Chondrocyte (in vitro differentiated cells): Measurements from ENCODE around the gene NPAS3. TPM values are rescaled to one million over a fixed set of nuclear protein-coding genes. Genes with fewer than 3 reads are reported as not detected.

Source experiments
- DNase-seq: peaks from one replicate; pipeline ENCODE4 v3.0.0; 2021; ENCODE audit warnings: mixed read lengths, low spot score
- H3K27ac Mint-ChIP-seq: one replicate; pipeline ENCODE4 v1.8.0; 2021; ENCODE audit warnings: mild to moderate bottlenecking, moderate library complexity, mixed read lengths; ENCODE audit not compliant: unreplicated experiment
- H3K27me3 Mint-ChIP-seq: 2 replicates; pipeline ENCODE4 v1.8.0; 2021; ENCODE audit warnings: low read depth, mixed read lengths
- H3K36me3 Mint-ChIP-seq: 2 replicates; pipeline ENCODE4 v1.8.0; 2021; ENCODE audit warnings: low read depth, mixed read lengths
- H3K4me1 Mint-ChIP-seq: 2 replicates; pipeline ENCODE4 v1.8.0; 2021; ENCODE audit warnings: low read depth, mild to moderate bottlenecking, mixed read lengths
- H3K4me3 Mint-ChIP-seq: one replicate; pipeline ENCODE4 v1.8.0; 2021; ENCODE audit warnings: mild to moderate bottlenecking, moderate library complexity, mixed read lengths; ENCODE audit not compliant: unreplicated experiment
- H3K9me3 Mint-ChIP-seq: 2 replicates; pipeline ENCODE4 v1.8.0; 2021; ENCODE audit warnings: low read depth, mixed read lengths
- total RNA-seq: library from RNA; stranded (reverse); gene quantifications from 3 replicates; pipeline ENCODE4 v1.2.1, GENCODE V29; 2021
- TF ChIP-seq, protein P1 (sequence below): fragments of 200-600 bp; sonication (generic); IDR thresholded peaks from 2 replicates; pipeline ENCODE4 v1.5.0; 2021; ENCODE audit warnings: antibody characterized with exemption, mild to moderate bottlenecking, moderate library complexity

The NPAS3 gene
- total RNA-seq, 1 donor from 2014 or later, result 2.6 TPM

DNA sequence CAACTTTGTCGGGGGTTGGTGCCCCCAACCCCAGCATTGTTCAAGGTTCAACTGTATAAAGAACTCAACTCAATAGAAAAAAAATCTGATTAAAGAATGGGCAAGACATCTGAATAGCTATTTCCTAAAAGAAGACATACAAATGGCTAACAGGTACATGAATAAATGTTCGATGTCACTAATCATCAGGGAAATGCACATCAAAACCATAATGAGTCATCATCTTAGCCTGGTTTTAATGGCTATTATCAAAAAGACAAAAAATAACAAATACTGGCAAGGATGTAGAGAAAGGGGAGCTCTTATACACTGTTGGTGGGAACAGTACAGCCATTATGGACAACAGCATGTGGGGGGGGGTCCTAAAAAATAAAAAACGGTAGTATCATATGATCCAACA lies 28.7 kb downstream of the NPAS3 start:
- Mint-ChIP-seq H3K27me3 (no peaks in the 10 kb centered on the region), H3K4me1 (no peaks in the 10 kb centered on the region), H3K27ac (no peak overlapping the region), H3K36me3 (no peaks in the 10 kb centered on the region), H3K4me3 (no peak overlapping the region), H3K9me3 (no peaks in the 10 kb centered on the region)
- no peak for DNase-seq
- TF ChIP-seq, protein P1, sequence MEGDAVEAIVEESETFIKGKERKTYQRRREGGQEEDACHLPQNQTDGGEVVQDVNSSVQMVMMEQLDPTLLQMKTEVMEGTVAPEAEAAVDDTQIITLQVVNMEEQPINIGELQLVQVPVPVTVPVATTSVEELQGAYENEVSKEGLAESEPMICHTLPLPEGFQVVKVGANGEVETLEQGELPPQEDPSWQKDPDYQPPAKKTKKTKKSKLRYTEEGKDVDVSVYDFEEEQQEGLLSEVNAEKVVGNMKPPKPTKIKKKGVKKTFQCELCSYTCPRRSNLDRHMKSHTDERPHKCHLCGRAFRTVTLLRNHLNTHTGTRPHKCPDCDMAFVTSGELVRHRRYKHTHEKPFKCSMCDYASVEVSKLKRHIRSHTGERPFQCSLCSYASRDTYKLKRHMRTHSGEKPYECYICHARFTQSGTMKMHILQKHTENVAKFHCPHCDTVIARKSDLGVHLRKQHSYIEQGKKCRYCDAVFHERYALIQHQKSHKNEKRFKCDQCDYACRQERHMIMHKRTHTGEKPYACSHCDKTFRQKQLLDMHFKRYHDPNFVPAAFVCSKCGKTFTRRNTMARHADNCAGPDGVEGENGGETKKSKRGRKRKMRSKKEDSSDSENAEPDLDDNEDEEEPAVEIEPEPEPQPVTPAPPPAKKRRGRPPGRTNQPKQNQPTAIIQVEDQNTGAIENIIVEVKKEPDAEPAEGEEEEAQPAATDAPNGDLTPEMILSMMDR, result no peak

DNA sequence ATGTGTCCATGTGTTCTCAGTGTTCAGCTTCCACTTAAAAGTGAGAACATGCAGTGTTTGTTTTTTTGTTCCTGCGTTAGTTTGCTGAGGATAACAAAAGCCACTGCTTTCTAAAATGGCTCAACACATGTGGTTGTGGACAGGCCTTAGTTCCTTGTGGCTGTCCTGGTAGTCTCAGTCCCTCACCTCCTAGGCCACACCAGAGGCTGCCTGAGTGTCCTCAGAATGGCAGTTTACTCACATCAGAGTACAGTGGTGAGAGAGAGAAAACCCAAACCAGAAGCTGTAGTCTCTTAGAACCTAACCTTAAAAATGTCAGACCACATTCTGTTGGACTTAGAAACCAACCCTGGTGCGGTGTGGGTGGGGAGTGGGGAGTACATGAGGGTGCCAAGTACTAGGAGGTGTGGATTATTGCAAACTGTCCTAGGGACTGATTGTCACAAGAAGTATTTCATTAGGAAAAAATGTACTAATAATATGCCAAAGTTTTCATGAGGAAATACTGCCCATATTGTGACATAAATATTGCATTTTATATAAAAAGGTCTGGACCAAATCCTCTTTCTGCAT lies 30.4 kb downstream of the NPAS3 start:
- no peak for DNase-seq
- no peak overlapping the region for H3K27ac Mint-ChIP-seq
- TF ChIP-seq, protein P1, result no peak
- no peaks in the 10 kb centered on the region for H3K4me1 Mint-ChIP-seq
- no peaks in the 10 kb centered on the region for H3K9me3 Mint-ChIP-seq
- no peaks in the 10 kb centered on the region for H3K27me3 Mint-ChIP-seq
- H3K36me3 Mint-ChIP-seq, result no peaks in the 10 kb centered on the region
- H3K4me3 Mint-ChIP-seq, result no peak overlapping the region

DNA sequence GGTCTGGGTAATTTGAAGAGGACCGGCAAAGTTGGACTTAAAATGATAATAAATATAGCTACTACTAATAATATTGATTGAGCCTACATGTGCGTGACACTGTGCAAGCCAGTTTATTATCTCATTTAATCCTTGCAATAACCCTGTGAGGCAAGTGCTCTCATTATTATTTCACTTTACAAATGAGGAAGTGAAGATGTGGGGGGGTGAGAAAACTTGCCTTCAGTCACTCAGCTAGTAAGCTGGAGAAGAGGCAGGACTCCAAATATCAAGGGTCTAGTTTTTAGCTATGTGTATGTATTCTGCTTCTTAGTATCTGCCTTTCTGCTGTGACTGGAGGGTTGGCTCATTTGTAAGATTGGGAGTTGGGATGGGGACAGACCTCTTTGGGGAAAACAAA lies 39.2 kb downstream of the NPAS3 start:
- H3K4me3 Mint-ChIP-seq, result no peak overlapping the region
- no peaks in the 10 kb centered on the region for H3K36me3 Mint-ChIP-seq
- no peak for DNase-seq
- H3K9me3 Mint-ChIP-seq, result no peaks in the 10 kb centered on the region
- TF ChIP-seq, protein P1, result no peak
- H3K27me3 Mint-ChIP-seq, result no peaks in the 10 kb centered on the region
- H3K4me1 Mint-ChIP-seq, result no peaks in the 10 kb centered on the region
- H3K27ac Mint-ChIP-seq, result no peak overlapping the region

DNA sequence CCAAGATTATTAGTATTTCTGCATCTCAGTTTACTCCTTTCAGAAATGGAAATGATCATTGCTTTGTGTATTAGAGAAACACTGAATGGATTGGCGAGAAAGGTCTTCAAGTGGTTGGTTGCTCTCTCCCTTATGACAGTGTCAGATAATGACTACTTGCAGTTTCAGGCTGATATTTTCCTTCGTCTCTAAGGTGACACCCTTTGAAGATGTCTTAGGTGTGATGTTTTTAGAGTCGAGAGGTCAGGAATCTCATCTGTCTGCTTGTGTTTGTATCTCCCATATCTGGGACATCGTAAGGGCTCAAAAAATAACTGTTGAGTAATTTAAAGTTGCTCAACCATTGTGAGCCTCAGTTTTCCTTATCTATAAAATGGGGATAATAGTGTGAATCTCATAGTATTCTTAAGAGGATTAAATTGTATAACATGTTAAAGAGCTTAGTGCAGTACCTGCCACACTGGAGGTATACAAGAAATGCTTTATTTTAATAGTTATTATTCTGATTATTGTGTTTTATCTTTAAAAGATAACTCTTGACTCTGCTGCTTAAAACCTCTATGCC lies 40.1 kb downstream of the NPAS3 start:
- Mint-ChIP-seq H3K4me3 (no peak overlapping the region), H3K36me3 (no peaks in the 10 kb centered on the region), H3K27me3 (no peaks in the 10 kb centered on the region), H3K4me1 (no peaks in the 10 kb centered on the region), H3K27ac (no peak overlapping the region), H3K9me3 (no peaks in the 10 kb centered on the region)
- TF ChIP-seq, protein P1, result no peak
- no peak for DNase-seq

DNA sequence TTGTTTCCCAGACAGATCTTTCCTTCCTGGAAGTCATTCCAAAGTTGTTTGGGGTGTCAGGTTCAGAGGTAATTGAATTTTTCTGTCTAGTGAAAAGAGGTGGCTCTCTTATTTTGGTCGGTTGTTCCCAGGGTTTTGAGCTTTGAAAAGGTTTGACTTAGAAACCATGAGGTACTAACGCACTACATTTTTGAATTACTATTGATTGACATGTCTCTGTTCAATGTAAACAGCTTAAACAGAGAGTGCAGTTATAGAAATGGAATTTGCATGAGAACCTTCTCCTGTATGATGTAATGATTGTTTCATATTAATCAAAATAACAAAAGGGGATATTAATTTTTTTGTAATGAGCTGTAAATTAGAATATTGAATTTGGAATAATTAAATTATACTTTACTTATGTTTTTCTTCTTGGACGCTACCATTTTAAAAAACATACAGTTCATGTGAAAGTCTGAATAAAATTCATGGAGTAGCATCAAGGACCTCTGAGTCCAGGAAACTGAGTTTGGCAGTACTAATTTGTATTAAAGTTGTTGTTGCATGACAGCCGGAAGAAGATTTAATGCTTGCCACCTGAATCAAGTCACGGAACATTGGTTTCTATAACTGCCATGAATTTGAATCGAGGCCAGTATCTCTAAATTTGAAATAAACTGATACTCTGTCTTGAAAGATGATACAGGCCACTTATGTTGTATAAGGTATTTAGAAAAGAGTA lies 41.7 kb downstream of the NPAS3 start:
- no peaks in the 10 kb centered on the region for H3K36me3 Mint-ChIP-seq
- no peak overlapping the region for H3K4me3 Mint-ChIP-seq
- no peaks in the 10 kb centered on the region for H3K9me3 Mint-ChIP-seq
- peaks cover under 1% of the 10 kb centered on the region for H3K4me1 Mint-ChIP-seq
- no peak for DNase-seq
- no peak overlapping the region for H3K27ac Mint-ChIP-seq
- TF ChIP-seq, protein P1, result no peak
- no peaks in the 10 kb centered on the region for H3K27me3 Mint-ChIP-seq
